MM.1S (cell line): ENCODE data around the gene GOLGA2.

Source experiments
- DNase-seq: peaks from one replicate; pipeline ENCODE4 v3.0.0-alpha.2; 2015
- H2AFZ ChIP-seq: fragments of 300-600 bp; sonication (generic); 2 replicates; pipeline ENCODE4 v1.6.0; 2016; ENCODE audit warnings: antibody characterized with exemption, low read length
- H3F3A ChIP-seq: fragments of 300-600 bp; sonication (generic); 2 replicates; pipeline ENCODE4 v1.6.1; 2016; ENCODE audit warnings: mild to moderate bottlenecking, antibody characterized with exemption, low read length, moderate library complexity, mixed read lengths; ENCODE audit not compliant: insufficient read depth
- H3K27ac ChIP-seq: fragments of 300-600 bp; sonication (generic); 2 replicates; pipeline ENCODE4 v1.5.1; 2016; ENCODE audit warnings: mild to moderate bottlenecking, low read length
- H3K27me3 ChIP-seq: fragments of 300-600 bp; sonication (generic); replicated peaks from 2 replicates; pipeline ENCODE4 v1.6.0; 2016; ENCODE audit warnings: low read length; ENCODE audit not compliant: insufficient read depth
- H3K36me3 ChIP-seq: fragments of 300-600 bp; sonication (generic); replicated peaks from 2 replicates; pipeline ENCODE4 v1.6.1; 2016; ENCODE audit warnings: mild to moderate bottlenecking, low read length, mixed read lengths; ENCODE audit not compliant: insufficient read depth
- H3K4me1 ChIP-seq: fragments of 300-600 bp; sonication (generic); 2 replicates; pipeline ENCODE4 v1.6.1; 2016; ENCODE audit warnings: low read length, mixed read lengths
- H3K4me2 ChIP-seq: fragments of 300-600 bp; sonication (generic); 2 replicates; pipeline ENCODE4 v1.6.0; 2016; ENCODE audit warnings: low read depth, low read length
- H3K4me3 ChIP-seq: fragments of 300-600 bp; sonication (generic); 2 replicates; pipeline ENCODE4 v1.5.1; 2016; ENCODE audit warnings: low read length, mixed read lengths
- H3K79me2 ChIP-seq: fragments of 300-600 bp; sonication (generic); 2 replicates; pipeline ENCODE4 v1.6.1; 2016; ENCODE audit warnings: mixed run types, low read length, mixed read lengths
- H3K9ac ChIP-seq: fragments of 300-600 bp; sonication (generic); 2 replicates; pipeline ENCODE4 v1.6.1; 2016; ENCODE audit warnings: low read length, mixed read lengths
- H3K9me2 ChIP-seq: fragments of 300-600 bp; sonication (generic); replicated peaks from 2 replicates; pipeline ENCODE4 v1.6.1; 2016; ENCODE audit warnings: mild to moderate bottlenecking, low read length, mixed read lengths; ENCODE audit not compliant: insufficient read depth
- H3K9me3 ChIP-seq: fragments of 300-600 bp; sonication (generic); replicated peaks from 2 replicates; pipeline ENCODE4 v1.6.1; 2016; ENCODE audit warnings: mild to moderate bottlenecking, low read length, mixed read lengths; ENCODE audit not compliant: insufficient read depth
- H4K20me1 ChIP-seq: fragments of 300-600 bp; sonication (generic); 2 replicates; pipeline ENCODE4 v1.6.1; 2016; ENCODE audit warnings: mild to moderate bottlenecking, low read length, moderate library complexity, mixed read lengths; ENCODE audit not compliant: insufficient read depth
- EZH2 ChIP-seq: fragments of 300-600 bp; sonication (generic); optimal IDR thresholded peaks from 2 replicates; pipeline ENCODE3; 2017; ENCODE audit warnings: low read depth, mild to moderate bottlenecking, antibody characterized with exemption, low read length, mixed read lengths
- EZH2phosphoT487 ChIP-seq: fragments of 300-600 bp; sonication (generic); IDR thresholded peaks from 2 replicates; pipeline ENCODE4 v1.6.1; 2018; ENCODE audit warnings: antibody characterized with exemption, low read length
- TF ChIP-seq, protein P1 (sequence below): fragments of 300-600 bp; sonication (generic); IDR thresholded peaks from 2 replicates; pipeline ENCODE4 v1.5.1; 2016; ENCODE audit warnings: antibody characterized with exemption, low read length, mixed read lengths

Gene GOLGA2

GRCh38 chr9:128258326-128258725 is 17.5 kb downstream of the GOLGA2 start:
- Histone ChIP-seq H3K36me3 (no peaks in the 10 kb centered on the region), H3F3A (no peaks in the 10 kb centered on the region)
- no peak for TF ChIP-seq EZH2
- TF ChIP-seq, protein P1, sequence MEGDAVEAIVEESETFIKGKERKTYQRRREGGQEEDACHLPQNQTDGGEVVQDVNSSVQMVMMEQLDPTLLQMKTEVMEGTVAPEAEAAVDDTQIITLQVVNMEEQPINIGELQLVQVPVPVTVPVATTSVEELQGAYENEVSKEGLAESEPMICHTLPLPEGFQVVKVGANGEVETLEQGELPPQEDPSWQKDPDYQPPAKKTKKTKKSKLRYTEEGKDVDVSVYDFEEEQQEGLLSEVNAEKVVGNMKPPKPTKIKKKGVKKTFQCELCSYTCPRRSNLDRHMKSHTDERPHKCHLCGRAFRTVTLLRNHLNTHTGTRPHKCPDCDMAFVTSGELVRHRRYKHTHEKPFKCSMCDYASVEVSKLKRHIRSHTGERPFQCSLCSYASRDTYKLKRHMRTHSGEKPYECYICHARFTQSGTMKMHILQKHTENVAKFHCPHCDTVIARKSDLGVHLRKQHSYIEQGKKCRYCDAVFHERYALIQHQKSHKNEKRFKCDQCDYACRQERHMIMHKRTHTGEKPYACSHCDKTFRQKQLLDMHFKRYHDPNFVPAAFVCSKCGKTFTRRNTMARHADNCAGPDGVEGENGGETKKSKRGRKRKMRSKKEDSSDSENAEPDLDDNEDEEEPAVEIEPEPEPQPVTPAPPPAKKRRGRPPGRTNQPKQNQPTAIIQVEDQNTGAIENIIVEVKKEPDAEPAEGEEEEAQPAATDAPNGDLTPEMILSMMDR, result no peak

GRCh38 chr9:128257907-128258306 is 17.9 kb downstream of the GOLGA2 start:
- H3K36me3 ChIP-seq, result no peaks in the 10 kb centered on the region
- no peaks in the 10 kb centered on the region for H3K79me2 ChIP-seq
- H3K9ac ChIP-seq, result no peak overlapping the region
- H3K27me3 ChIP-seq, result no peaks in the 10 kb centered on the region
- H3K4me3 ChIP-seq, result no peak overlapping the region
- no peak for DNase-seq
- H3K9me3 ChIP-seq, result no peaks in the 10 kb centered on the region
- no peaks in the 10 kb centered on the region for H3F3A ChIP-seq
- no peaks in the 10 kb centered on the region for H3K9me2 ChIP-seq
- TF ChIP-seq EZH2, result no peak
- TF ChIP-seq, protein P1, result no peak
- no peak for TF ChIP-seq EZH2phosphoT487
- H3K27ac ChIP-seq, result no peak overlapping the region
- H3K4me1 ChIP-seq, result no peaks in the 10 kb centered on the region
- H3K4me2 ChIP-seq, result no peak overlapping the region
- H2AFZ ChIP-seq, result no peak overlapping the region
- H4K20me1 ChIP-seq, result no peaks in the 10 kb centered on the region

More at GRCh38 chr9:128258326-128258725, 17.5 kb downstream of the GOLGA2 start:
- Histone ChIP-seq H3K4me3 (no peak overlapping the region), H4K20me1 (no peaks in the 10 kb centered on the region), H3K4me2 (no peak overlapping the region), H3K9me2 (no peaks in the 10 kb centered on the region), H3K79me2 (no peaks in the 10 kb centered on the region), H2AFZ (no peak overlapping the region), H3K27me3 (no peaks in the 10 kb centered on the region), H3K9me3 (no peaks in the 10 kb centered on the region), H3K4me1 (no peaks in the 10 kb centered on the region), H3K27ac (no peak overlapping the region), H3K9ac (no peak overlapping the region)
- no peak for DNase-seq

- peaks cover 6% of the 10 kb centered on the region for H3K27me3 ChIP-seq
- no peak overlapping the region for H2AFZ ChIP-seq
- no peaks in the 10 kb centered on the region for H3K4me1 ChIP-seq
- no peaks in the 10 kb centered on the region for H3F3A ChIP-seq
- no peaks in the 10 kb centered on the region for H3K36me3 ChIP-seq
- H3K79me2 ChIP-seq, result no peaks in the 10 kb centered on the region
- H3K27ac ChIP-seq, result no peak overlapping the region
- no peaks in the 10 kb centered on the region for H3K9me3 ChIP-seq
- no peaks in the 10 kb centered on the region for H4K20me1 ChIP-seq
- H3K9ac ChIP-seq, result no peak overlapping the region
- TF ChIP-seq EZH2, result no peak
- no peak for TF ChIP-seq EZH2phosphoT487
- TF ChIP-seq, protein P1, result no peak
- DNase-seq, result no peak
- no peaks in the 10 kb centered on the region for H3K9me2 ChIP-seq
- no peak overlapping the region for H3K4me3 ChIP-seq
- no peak overlapping the region for H3K4me2 ChIP-seq
Measured at GRCh38 chr9:128257086-128257825, 18.6 kb downstream of the GOLGA2 start.
